PC-9 (cell line): ENCODE measurements around the gene KCNIP1.

Source experiments
- CTCF ChIP-seq: fragments of 200-600 bp; sonication (generic); conservative IDR thresholded peaks from 2 replicates; pipeline ENCODE4 v1.6.1; 2017; ENCODE audit warnings: mixed run types, antibody characterized with exemption, mild to moderate bottlenecking, moderate library complexity
- EZH2 ChIP-seq: fragments of 200-600 bp; sonication (generic); IDR thresholded peaks from 2 replicates; pipeline ENCODE4 v1.8.0; 2017; ENCODE audit warnings: antibody characterized with exemption, low read depth

- no peak for TF ChIP-seq CTCF
- no peak for TF ChIP-seq EZH2
Observed at GRCh38 chr5:170769898-170770416, 266.1 kb downstream of the KCNIP1 start.
